HG03342 (cell line): ENCODE data around the gene PPIB.
"Not testable (repeated sequence)": the region's sequence is repeated elsewhere in the genome, so short reads cannot be mapped to it uniquely, and the experiment has no call there.

Experiments
- ATAC-seq: cut with Tn5 transposase; IDR thresholded peaks from one replicate; pipeline ENCODE4 v1.9.1; 2021; ENCODE audit warnings: mild to moderate bottlenecking, moderate library complexity; ENCODE audit not compliant: unreplicated experiment

Gene PPIB

GRCh38 chr15:64110950-64111678 lies 51.7 kb downstream of the PPIB start:
- ATAC-seq = no peak

- ATAC-seq = not testable (repeated sequence)
These were observed 52.6 kb downstream of the PPIB start for GRCh38 chr15:64110108-64110701.

- no peak for ATAC-seq
These were observed 55.5 kb downstream of the PPIB start for GRCh38 chr15:64107337-64107736.
